HG02938 (cell line): ENCODE data around the gene BIRC2.
"Not testable (repeated sequence)": the region's sequence is repeated elsewhere in the genome, so short reads cannot be mapped to it uniquely, and the experiment has no call there.

ENCODE experiments used
- ATAC-seq: cut with Tn5 transposase; IDR thresholded peaks from one replicate; pipeline ENCODE4 v1.9.1; 2021; ENCODE audit warnings: mild to moderate bottlenecking, moderate library complexity; ENCODE audit not compliant: unreplicated experiment

The BIRC2 gene

GRCh38 chr11:102346748-102347461 lies at the start of gene BIRC2:
TSS of gene BIRC2 (plus strand) at chr11:102347214. CDS start at chr11:102349855, 2,641 bp downstream.
- ATAC-seq = peak; percentile 75

DNA sequence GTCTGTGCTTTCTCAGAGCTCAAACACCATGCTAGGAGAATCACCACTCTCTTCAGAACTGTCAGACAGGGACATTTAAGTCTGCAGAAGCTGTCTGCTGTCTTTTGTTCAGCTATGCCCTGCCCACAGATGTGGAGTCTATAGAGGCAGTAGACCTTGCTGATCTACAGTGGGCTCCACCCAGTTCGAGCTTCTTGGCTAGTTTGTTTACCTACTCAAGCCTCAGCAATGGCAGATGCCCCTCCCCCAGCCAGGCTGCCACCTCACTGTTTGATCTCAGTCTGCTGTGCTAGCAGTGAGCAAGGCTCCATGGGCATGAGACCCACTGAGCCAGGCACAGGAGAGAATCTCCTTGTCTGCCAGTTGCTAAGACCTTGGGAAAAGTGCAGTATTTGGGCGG lies 46.2 kb upstream of the BIRC2 start:
- not testable (repeated sequence) for ATAC-seq

DNA sequence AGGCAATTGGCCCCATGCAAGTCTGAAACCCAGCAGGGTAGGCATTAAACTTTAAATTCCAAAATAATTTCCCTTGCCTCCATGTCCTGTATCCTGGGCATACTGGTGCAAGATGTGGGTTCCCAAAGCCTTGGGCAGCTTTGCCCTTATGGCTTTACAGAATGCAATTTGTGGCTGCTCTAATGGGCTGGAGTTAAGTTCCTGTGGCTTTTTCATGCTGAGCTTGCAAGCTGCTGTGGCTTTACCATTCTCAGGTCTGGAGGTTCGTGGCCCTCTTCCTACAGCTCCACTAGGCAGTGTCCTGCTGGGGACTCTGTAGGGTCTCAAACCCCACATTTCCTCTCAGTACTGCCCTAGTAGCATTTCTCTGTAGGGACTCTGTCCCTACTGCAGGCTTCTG lies 44.8 kb upstream of the BIRC2 start:
- ATAC-seq = no peak

DNA sequence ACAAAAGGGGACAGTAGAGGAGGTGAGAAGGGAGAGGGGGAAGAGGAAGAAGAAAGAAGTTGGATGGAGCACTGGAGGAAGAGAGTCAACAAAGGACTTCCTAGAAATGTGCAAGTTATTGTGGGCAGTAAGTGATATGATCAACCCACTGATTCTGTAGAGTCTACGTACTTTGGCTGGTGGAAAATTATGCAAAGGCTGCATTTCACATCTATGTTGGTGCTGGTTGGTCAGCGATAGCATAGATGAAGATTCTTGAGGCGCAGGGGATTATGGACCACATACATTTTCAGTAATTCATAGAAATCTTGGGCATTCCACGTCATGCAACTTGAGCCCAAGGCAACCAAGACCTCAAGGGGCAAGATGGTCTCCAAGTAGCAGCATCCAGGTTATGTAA lies 42.3 kb upstream of the BIRC2 start:
- no peak for ATAC-seq

GRCh38 chr11:102305352-102306047 lies 41.5 kb upstream of the BIRC2 start:
- ATAC-seq = no peak

GRCh38 chr11:102306048-102306597 lies 40.9 kb upstream of the BIRC2 start:
- no peak for ATAC-seq

GRCh38 chr11:102306817-102307726 lies 39.9 kb upstream of the BIRC2 start:
- ATAC-seq = no peak

DNA sequence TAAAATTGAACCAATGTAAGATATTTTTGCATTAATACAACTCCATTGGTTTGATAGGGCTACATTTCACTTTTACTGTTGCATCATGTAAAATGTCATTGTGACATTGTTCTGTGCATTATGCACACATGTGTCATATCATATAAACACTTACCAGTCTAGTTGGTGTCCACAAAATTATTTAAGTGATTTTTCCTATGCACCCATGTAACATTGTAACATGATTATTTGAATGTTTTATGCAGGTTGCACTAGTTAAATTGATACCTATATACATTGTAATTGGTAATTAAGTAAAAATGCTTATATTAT lies 39.3 kb upstream of the BIRC2 start:
- ATAC-seq = no peak

DNA sequence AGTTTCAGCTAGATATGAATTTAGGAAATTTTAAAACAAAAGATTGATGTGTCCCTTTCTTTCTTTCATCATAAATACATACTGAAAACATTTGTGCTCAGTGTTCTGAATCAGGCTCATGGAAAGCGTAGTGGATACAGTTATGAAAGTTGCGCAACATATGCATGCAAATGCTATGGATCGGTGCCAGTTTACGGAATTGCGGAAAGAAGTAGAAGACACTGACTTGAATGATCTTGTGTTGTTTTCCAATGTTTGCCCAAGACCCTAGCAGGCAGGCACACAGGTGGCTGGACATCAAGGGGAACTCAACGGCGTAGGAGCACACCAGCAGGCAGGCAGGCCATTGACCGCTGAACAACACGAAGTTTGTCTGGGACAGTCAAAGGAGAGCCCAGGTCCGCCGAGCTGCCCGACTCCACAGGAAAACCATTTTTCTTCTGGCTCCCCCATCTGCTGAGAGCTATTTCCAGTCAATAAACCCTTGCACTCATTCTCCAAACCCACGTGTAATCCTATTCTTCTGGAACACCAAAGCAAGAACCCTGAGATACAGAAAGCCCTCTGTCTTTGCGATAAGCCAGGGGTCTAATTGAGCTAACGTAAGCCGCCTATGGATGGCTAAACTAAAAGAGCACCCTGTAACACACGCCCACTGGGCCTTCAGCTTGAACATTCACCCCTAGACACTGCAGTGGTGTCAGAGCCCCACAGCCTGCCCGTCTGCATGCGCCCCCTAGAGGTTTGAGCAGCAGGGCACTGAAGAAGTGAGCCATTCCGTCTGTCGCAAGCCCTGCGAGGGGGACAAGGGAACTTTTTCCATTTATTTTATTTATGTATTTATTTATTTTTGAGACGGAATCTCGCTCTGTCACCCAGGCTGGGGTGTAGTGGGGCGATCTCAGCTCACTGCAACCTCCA lies 37.1 kb upstream of the BIRC2 start:
- ATAC-seq = no peak

DNA sequence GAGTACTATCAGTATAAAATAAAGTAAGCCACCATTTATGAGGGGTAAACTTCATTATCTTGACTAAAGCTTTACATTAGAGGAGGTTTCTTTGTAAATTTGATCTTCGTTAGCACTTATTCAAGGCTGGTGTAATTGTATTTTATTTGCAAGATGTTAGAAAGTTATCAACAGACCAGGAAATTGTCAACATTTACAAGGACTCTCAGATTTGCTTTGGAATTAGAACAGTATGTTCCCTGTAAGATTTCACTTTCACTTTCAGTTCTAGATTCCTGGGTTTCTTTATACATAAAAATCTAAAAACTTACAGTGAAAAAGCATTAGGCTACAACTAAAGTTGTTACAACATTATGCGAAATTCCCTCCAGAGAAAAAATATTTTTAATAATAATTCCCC lies 34.3 kb upstream of the BIRC2 start:
- no peak for ATAC-seq

GRCh38 chr11:102313238-102313940 lies 33.6 kb upstream of the BIRC2 start:
- ATAC-seq = no peak

DNA sequence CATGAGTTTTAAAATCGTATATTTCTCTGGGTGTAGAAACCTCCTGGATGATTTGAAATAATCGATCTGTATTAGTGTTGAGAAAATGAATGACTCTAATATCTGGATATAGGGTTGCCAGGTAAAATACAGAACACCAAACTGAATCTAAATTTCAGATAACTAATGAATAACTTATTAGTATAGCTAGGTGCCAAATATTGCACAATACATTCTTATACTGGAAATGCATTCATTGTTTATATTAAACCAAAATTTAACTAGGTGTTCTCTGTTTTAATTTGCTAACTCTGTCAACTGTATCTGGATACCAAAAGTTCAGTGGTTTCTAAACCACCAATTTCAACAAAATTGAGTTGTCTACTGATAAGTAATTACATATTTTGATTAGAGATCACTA lies 32.2 kb upstream of the BIRC2 start:
- ATAC-seq = no peak

DNA sequence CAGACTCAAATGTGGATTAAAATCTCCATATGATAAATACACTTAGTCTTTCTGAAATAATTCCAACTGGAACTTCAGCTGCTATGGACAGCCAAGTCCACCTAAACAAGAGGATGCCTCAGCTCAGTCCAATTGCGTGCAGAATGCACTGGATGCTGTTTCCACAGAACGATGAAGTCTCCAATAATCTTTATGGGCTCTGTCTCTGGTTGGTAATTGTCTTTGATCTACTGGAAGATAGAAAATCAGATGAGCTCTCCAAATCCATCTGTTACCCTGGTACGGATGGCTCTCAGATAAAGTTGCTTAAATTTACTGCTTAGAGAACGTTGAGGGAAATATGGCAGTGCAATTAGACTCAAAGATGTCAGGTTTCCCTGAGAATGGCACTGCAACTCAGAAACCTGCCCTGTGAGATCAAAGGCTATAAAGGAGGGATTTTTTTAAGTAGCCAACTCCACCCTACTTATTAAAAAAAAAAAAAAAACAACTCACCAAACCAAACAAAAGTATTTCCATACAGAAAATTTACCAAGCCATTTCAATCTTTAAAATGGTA lies 30.6 kb upstream of the BIRC2 start:
- no peak for ATAC-seq

GRCh38 chr11:102317099-102317767 lies 29.8 kb upstream of the BIRC2 start, which contains the start of gene BIRC3:
TSS of gene BIRC3 (plus strand) at chr11:102317484. CDS start at chr11:102324510, 7,026 bp downstream.
- ATAC-seq = peak; percentile 84

DNA sequence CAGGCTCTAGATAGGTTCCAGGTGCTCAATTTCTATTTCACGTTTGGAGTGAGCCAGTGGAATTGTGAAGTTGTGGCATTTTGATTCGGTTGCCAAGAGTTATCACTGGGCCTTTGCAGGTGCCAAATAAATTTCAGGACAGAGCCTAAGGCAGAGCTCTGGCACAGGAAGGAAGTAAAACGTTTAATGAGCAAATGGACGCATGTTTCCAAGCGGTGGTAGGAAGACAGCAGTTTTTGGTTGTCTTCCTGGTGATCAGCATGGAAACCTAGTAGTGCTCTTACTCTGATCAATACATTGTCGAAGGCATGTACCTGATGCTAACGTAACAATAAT lies 29.3 kb upstream of the BIRC2 start:
- no peak for ATAC-seq

DNA sequence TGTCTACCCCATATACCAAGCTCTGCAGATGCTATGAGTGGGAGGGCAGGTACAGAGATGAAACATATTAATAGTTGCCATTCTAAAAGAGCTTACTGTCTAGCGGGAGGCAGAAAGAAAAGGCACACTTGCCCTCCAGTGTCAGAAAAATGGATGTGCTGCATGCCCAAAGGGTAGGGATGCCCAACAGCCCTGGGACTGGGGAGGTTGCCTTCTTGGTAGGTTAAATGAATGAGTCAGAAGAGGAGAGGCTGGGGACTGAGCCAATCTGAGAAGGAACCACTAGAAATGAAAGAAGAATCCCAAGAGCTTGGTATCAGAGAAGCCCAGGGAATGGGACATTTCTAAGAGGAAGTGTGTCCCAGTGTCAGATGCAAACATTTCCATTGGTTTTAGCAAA lies 28.5 kb upstream of the BIRC2 start:
- no peak for ATAC-seq

DNA sequence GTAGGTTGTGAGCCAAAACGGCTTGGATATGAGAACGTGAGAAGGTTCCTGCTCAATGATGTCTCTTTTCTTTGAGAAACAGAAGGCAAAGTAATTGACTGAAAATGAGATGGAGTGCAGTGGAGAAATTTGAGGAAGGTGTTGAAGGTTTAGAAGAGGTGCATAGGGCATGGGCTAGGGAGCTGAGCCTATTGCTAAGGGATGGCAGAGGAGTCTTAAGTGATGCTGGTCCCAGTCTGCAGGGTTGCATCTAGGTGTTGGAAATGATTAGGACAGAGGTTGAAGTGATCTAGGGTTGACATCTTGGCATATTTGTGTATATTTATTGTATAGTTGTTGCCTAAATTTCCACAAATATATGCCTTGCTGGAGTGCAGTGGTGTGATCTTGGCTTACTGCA lies 27.5 kb upstream of the BIRC2 start:
- no peak for ATAC-seq

DNA sequence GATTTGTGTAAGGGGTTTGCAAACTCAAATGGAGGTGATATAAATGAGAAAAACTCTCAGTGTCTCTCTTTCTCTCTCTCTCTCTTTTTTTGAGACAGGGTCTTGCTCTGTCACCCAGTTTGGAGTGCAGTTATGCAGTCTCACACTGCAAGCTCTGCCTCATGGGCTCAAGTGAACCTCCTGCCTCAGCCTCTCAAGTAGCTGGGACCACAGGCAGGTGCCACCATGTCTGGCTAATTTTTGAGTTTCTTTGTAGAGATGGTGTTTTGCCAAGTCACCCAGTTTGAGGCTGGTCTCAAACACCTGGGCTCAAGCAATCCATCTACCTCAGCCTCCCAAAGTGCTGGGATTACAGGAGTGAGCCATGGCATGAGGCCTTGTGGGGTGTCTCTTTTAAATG lies 26.8 kb upstream of the BIRC2 start:
- ATAC-seq = no peak

DNA sequence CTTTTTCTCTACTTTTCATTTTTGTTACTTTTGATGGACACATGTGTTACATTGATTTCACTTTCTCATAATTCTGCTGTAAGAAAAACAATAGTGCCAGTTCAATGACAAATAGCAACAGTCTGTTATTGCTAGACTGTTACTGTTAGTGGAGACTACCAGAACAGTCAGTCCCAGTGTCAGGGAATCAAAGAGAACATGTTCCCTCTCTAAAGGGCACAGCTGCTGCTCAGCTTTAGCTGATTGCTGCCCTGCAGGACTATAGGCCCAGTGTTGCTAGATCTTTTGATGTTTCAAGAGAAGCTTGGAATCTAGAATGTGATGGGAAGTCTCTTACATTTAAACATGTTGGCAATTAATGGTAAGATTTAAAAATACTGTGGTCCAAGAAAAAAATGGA lies 26.3 kb upstream of the BIRC2 start:
- no peak for ATAC-seq
